D721Med (cell line): ENCODE results near the gene EYS.

Source experiments
- DNase-seq: peaks from one replicate; pipeline ENCODE4 v3.0.0; 2011; ENCODE audit warnings: low spot score; ENCODE audit not compliant: insufficient read length
- FAIRE-seq: peaks from 2 replicates; lab custom pipeline; 2011; peaks lifted over from hg19 to GRCh38; lab: Jason Lieb, UNC
- CTCF ChIP-seq: IDR thresholded peaks from 2 replicates; pipeline ENCODE4 v1.5.1; 2012; ENCODE audit warnings: mild to moderate bottlenecking, control low read depth; ENCODE audit not compliant: insufficient read depth; ENCODE audit errors: missing control alignments

Gene EYS

DNA sequence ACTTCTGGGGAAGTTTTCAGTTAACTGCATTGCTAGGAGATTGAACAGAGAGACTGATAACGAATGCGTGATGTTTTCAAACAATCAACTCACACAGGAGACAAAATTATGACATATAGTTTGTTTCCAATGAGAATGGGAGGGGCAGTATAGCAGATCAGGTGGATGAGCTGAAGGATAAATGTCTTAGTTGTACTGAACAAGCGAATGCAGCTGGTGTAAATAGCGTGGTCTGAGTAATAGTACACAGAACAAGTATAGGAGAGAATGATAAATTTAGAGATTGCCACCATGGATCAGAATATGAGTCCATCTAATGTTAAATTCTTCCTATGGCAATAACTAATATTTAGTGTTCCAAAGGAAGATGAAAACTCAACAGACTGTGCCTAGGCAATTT lies 858.6 kb downstream of the EYS start:
- DNase-seq = no peak
- no peak for TF ChIP-seq CTCF
- FAIRE-seq = peak; percentile 32

DNA sequence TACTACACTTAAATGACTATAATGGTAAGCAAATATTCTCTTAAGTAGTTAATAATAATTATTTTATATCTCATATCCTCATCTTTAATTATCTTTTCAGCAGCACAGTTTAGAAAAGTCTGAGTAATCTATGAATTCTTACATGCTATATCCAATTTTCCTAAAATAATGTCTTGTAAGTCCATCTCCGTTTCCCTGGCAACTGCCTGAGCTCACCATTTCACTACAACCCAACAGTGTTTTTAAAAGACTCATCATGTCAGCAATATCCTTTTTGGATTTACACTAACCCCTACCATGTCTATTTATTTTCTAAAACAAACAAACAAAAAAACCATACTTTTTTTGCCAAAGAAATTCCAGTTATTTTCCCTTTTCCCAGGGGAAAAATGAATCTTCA lies 859.6 kb downstream of the EYS start:
- TF ChIP-seq CTCF = no peak
- FAIRE-seq (no peak), DNase-seq (no peak)

- DNase-seq = no peak
- TF ChIP-seq CTCF = peak; percentile 25
- FAIRE-seq = no peak
Observed at GRCh38 chr6:64838726-64839125, 868.3 kb downstream of the EYS start.

DNA sequence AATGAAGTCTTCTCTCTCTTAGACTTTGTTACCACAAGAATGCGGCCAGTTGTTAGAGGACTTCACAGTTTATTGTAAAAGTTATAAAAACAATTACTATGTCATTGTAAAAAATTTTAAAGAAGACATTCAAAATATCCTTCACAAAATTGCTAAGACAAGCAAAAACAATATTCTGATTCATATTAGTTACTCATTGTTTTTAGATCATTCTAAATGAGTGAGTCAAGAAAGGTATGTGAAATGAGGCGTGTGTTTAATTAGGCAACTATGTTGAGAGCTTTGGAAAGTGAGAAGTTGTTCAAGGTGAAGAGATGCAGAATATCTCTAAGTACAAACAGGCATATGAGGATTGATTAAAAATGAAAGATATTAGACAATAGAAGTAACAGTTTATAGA lies 875.3 kb downstream of the EYS start:
- no peak for TF ChIP-seq CTCF
- FAIRE-seq (no peak), DNase-seq (no peak)

GRCh38 chr6:64817525-64817924 lies 889.5 kb downstream of the EYS start:
- no peak for DNase-seq
- no peak for TF ChIP-seq CTCF
- FAIRE-seq = no peak

DNA sequence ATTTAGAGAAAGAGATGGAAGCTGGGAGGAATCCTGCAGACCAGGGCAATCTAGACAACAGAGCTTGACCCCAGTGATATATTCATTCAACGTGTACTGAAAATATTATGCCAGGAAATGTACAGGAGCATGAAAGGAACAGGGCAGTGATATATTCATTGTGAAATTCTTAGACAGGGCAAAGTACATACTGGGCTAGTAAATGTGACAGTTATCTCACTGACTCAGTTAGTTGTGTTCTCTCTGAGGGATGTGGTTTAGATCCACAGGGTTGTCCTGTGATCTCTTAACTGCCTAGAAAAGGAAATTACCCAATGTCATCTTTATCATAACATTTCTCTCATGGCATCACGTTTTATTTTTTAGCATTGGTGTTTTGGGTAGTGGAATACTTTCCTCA lies 891.3 kb downstream of the EYS start:
- DNase-seq = no peak
- TF ChIP-seq CTCF = no peak
- FAIRE-seq = no peak

- no peak for FAIRE-seq
Observed at GRCh38 chr6:64812138-64812537, 894.9 kb downstream of the EYS start.

More at GRCh38 chr6:64812138-64812537, 894.9 kb downstream of the EYS start:
- no peak for DNase-seq
- TF ChIP-seq CTCF = no peak
